H54 (cell line): ENCODE measurements around the gene LRFN2.

Experiments used
- DNase-seq: peaks from one replicate; pipeline ENCODE4 v3.0.0; 2011; ENCODE audit warnings: low spot score, mixed read lengths; ENCODE audit not compliant: insufficient read length
- FAIRE-seq: peaks from 3 replicates; lab custom pipeline; 2011; peaks lifted over from hg19 to GRCh38; lab: Jason Lieb, UNC
- POLR2A ChIP-seq: IDR thresholded peaks from 2 replicates; pipeline ENCODE4 v1.6.1; 2011; ENCODE audit warnings: low read depth, mild to moderate bottlenecking, low read length

Gene LRFN2

DNA sequence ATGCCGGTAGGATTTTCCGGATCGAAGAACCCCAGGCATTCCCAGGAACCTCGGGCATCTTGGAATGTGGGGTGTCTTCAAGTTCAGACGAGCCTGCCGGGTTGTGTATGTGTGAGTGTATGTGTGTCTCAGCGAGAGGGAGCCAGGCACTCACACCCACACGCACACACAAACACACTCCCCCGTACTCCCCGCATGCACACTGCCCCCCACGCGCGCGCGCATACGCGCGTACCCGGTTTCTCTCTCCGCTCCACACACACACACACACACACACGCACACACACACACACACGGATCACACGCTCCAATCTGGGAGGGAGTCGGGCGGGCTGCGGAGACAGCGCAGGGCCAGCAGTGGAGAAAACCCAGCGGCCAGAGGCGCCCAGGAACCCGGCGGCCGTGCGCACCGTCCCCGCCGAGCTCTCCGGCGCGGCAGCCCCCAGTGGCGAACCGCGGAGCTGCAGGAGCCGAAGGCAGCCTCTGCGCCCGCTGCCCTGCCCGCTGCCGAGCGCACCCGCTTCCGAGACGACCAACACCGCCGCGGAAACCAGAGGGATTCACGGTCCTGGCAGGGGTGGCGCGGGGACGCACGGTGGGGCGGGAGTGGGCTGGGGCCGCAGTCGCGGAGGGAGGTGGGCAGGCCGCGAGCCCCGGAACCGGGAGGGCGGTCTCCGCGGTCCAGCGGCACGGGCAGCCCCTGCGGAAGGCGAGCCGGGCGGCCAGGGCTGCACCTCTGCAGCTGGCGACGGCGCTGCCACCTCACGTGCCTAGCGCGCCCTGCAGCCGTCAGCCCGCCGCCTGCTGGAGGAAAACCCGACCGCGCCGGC is at the start of gene LRFN2:
TSS of gene LRFN2 (minus strand) at position 125 of the 830 bp plus-strand sequence.
- FAIRE-seq (no peak), DNase-seq (no peak)
- TF ChIP-seq POLR2A = no peak

DNA sequence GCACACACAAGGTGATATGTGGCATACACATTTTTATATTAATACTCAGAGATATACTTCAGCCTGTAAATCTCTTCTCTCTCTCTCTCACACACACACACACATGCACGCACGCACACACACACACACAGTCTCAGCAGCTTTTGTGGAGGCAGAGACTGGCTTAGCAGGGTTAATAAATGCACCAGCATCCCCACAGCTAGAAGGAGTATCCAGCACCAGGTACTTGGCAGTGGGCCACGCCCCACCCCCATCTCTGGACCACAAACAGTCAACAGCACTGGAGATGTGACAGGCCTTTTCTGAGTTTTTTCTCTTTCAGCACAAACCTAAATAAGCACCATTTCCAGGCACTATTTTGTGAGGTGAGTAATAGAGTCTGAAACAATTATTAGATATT is 47.3 kb upstream of the LRFN2 start:
- no peak for FAIRE-seq
- DNase-seq = no peak
- TF ChIP-seq POLR2A = no peak

DNA sequence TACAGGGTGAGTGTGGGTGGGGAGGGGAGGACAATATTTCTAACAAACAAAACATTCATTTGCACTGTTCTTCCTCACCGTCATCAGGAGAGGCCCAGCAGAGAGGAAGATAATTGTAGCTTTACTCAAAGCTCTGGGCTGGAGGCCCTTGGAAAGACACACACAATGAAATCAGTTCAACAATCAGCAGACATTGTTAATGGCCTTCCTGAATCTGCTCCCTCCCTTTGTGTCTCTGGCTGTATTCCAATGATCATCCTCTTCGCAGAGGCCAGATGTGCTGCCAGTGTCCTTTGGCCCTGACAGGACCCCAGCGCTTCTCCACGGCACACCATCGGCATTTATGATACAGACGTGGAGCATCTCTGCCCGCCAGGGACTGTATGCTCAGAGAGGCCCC is 44.6 kb upstream of the LRFN2 start:
- no peak for TF ChIP-seq POLR2A
- FAIRE-seq (no peak), DNase-seq (no peak)

GRCh38 chr6:40630488-40630887 is 43.3 kb upstream of the LRFN2 start:
- no peak for DNase-seq
- no peak for FAIRE-seq
- TF ChIP-seq POLR2A = no peak

- DNase-seq (no peak), FAIRE-seq (no peak)
- no peak for TF ChIP-seq POLR2A
Observed at GRCh38 chr6:40630051-40630450, 42.9 kb upstream of the LRFN2 start.

GRCh38 chr6:40629463-40629862 is 42.3 kb upstream of the LRFN2 start:
- FAIRE-seq (no peak), DNase-seq (no peak)
- TF ChIP-seq POLR2A = no peak

- FAIRE-seq = no peak
- DNase-seq = no peak
- no peak for TF ChIP-seq POLR2A
Observed at GRCh38 chr6:40627316-40627715, 40.2 kb upstream of the LRFN2 start.

DNA sequence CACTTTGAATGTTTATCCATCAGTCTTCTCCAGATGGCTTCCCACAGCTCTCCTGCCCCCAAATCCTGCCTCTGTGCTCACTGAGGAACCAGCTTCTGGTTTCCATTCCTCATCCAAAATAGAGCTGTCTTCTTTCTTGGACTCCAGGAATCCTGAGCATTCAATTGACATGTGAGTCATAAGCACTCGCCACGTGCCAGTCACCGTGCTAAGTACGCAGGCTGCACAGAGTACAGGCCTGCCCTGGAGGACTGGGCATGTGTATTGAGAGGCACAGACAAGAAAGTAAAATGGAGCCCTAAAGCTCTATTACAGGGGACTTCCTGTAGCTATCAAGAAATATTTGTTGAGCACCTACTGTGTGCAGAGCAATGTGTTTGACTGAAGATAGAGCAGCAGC is 39.7 kb upstream of the LRFN2 start:
- no peak for TF ChIP-seq POLR2A
- FAIRE-seq (no peak), DNase-seq (no peak)

DNA sequence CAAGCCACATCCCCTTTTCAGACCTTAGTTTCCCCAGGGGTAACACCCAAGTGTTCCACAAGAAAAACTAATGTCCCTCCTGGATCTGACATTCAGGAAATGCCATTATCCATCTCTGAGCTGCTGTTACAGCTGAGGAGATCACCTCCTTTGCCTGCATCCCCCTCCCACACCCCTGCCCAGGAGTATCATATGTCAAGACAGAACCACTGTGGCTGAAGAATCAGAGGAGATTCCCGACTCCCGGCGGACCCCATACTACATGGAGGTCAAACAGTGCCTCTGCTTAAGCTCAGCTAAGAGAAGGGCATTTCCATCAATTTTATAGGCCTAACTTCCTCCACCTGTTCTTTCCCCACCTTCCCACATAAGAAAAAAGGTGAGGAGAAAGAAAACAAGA is 36.8 kb upstream of the LRFN2 start:
- FAIRE-seq = no peak
- no peak for DNase-seq
- no peak for TF ChIP-seq POLR2A

DNA sequence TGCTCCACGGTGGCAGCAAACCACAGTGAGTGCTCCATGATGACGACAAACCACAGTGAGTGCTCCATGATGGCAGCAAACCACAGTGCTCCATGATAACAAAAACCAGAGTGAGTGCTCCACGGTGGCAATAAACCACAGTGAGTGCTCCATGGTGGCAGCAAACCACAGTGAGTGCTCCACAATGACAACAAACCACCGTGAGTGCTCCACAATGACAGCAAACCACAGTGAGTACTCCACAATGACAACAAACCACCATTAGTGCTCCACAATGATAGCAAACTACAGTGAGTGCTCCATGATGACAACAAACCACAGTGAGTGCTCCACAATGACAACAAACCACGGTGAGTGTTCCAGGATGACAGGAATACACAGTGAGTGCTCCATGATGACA is 36.0 kb upstream of the LRFN2 start:
- FAIRE-seq (no peak), DNase-seq (no peak)
- TF ChIP-seq POLR2A = no peak

GRCh38 chr6:40620574-40621240 is 33.5 kb upstream of the LRFN2 start:
- TF ChIP-seq POLR2A = no peak
- FAIRE-seq (no peak), DNase-seq (no peak)

GRCh38 chr6:40614671-40615070 is 27.5 kb upstream of the LRFN2 start:
- FAIRE-seq = no peak
- TF ChIP-seq POLR2A = no peak
- DNase-seq = no peak

GRCh38 chr6:40611912-40612311 is 24.7 kb upstream of the LRFN2 start:
- DNase-seq (no peak), FAIRE-seq (no peak)

DNA sequence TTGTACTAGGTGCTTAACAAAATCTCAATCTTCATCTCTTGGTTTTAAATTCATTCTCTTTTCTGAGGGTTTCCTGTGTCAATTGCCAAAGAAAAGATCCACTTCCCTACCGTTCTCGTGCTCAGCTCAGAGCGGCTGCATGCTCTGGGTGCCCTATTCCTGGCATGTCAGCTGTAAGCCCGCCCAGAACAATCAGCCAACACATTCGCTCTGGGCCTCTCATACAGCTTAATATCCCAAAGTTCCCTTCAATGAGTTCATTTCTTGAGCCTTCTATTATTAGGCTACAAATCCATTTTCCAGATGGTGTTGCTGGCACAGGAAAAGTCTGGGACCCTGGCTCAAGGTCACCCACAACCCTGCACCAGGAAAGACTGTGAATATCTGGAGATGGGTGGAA is 24.3 kb upstream of the LRFN2 start:
- no peak for DNase-seq
- FAIRE-seq = no peak
- no peak for TF ChIP-seq POLR2A

More at GRCh38 chr6:40611912-40612311, 24.7 kb upstream of the LRFN2 start:
- no peak for TF ChIP-seq POLR2A

- FAIRE-seq (no peak), DNase-seq (no peak)
- TF ChIP-seq POLR2A = no peak
Observed at GRCh38 chr6:40610229-40610628, 23.1 kb upstream of the LRFN2 start.

GRCh38 chr6:40606981-40607380 is 19.8 kb upstream of the LRFN2 start:
- DNase-seq (no peak), FAIRE-seq (no peak)
- no peak for TF ChIP-seq POLR2A
